ENCODE measurements around the gene ATG7.

ATG7 gene

GRCh38 chr3:11415099-11415498 lies 142.9 kb downstream of the ATG7 start:
- no peak for DNase-seq (ENCODE audit: low read depth)
- no peak for TF ChIP-seq CTCF (IDR thresholded peaks at IDR 0.05; ENCODE audit: low read length, missing control alignments)
- H3K4me3 ChIP-seq (replicated peaks; ENCODE audit: low read depth, low read length) = no peak overlapping the region

GRCh38 chr3:11420066-11420465 lies 147.9 kb downstream of the ATG7 start:
- DNase-seq (ENCODE audit: low read depth) = no peak
- H3K4me3 ChIP-seq (replicated peaks; ENCODE audit: low read depth, low read length) = no peak overlapping the region
- no peak for TF ChIP-seq CTCF (IDR thresholded peaks at IDR 0.05; ENCODE audit: low read length, missing control alignments)

GRCh38 chr3:11422291-11422690 lies 150.1 kb downstream of the ATG7 start:
- H3K4me3 ChIP-seq (replicated peaks; ENCODE audit: low read depth, low read length) = no peak overlapping the region
- no peak for DNase-seq (ENCODE audit: low read depth)
- no peak for TF ChIP-seq CTCF (IDR thresholded peaks at IDR 0.05; ENCODE audit: low read length, missing control alignments)

GRCh38 chr3:11423868-11424267 lies 151.7 kb downstream of the ATG7 start:
- DNase-seq (ENCODE audit: low read depth) = no peak

GRCh38 chr3:11424277-11424676 lies 152.1 kb downstream of the ATG7 start:
- DNase-seq (ENCODE audit: low read depth) = no peak
- no peak for TF ChIP-seq CTCF (IDR thresholded peaks at IDR 0.05; ENCODE audit: low read length, missing control alignments)
- H3K4me3 ChIP-seq (replicated peaks; ENCODE audit: low read depth, low read length) = no peak overlapping the region

More at GRCh38 chr3:11423868-11424267, 151.7 kb downstream of the ATG7 start:
- no peak overlapping the region for H3K4me3 ChIP-seq (replicated peaks; ENCODE audit: low read depth, low read length)
- no peak for TF ChIP-seq CTCF (IDR thresholded peaks at IDR 0.05; ENCODE audit: low read length, missing control alignments)

- H3K4me3 ChIP-seq (replicated peaks; ENCODE audit: low read depth, low read length) = no peak overlapping the region
- no peak for DNase-seq (ENCODE audit: low read depth)
- no peak for TF ChIP-seq CTCF (IDR thresholded peaks at IDR 0.05; ENCODE audit: low read length, missing control alignments)
Measured at GRCh38 chr3:11430207-11430606, 158.0 kb downstream of the ATG7 start.

- no peak for DNase-seq (ENCODE audit: low read depth)
- no peak for TF ChIP-seq CTCF (IDR thresholded peaks at IDR 0.05; ENCODE audit: low read length, missing control alignments)
- no peak overlapping the region for H3K4me3 ChIP-seq (replicated peaks; ENCODE audit: low read depth, low read length)
Measured at GRCh38 chr3:11430624-11431023, 158.4 kb downstream of the ATG7 start.

Data from fibroblast of pulmonary artery (primary cell).